ENCODE measurements around the gene PGAM1.

GRCh38 chr10:97482381-97482780 is 56.4 kb downstream of the PGAM1 start:
- TF ChIP-seq, protein P1, sequence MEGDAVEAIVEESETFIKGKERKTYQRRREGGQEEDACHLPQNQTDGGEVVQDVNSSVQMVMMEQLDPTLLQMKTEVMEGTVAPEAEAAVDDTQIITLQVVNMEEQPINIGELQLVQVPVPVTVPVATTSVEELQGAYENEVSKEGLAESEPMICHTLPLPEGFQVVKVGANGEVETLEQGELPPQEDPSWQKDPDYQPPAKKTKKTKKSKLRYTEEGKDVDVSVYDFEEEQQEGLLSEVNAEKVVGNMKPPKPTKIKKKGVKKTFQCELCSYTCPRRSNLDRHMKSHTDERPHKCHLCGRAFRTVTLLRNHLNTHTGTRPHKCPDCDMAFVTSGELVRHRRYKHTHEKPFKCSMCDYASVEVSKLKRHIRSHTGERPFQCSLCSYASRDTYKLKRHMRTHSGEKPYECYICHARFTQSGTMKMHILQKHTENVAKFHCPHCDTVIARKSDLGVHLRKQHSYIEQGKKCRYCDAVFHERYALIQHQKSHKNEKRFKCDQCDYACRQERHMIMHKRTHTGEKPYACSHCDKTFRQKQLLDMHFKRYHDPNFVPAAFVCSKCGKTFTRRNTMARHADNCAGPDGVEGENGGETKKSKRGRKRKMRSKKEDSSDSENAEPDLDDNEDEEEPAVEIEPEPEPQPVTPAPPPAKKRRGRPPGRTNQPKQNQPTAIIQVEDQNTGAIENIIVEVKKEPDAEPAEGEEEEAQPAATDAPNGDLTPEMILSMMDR (IDR thresholded peaks at IDR 0.05; ENCODE audit: insufficient read depth, low read length), result no peak
- no peak for TF ChIP-seq POLR2AphosphoS5 (IDR thresholded peaks at IDR 0.05; ENCODE audit: low read depth)
- no peak for TF ChIP-seq SPI1 (IDR thresholded peaks at IDR 0.05; ENCODE audit: borderline replicate concordance, low read depth)
